Lower leg skin (tissue), 3 donors: ENCODE measurements around the gene SH3BP5.

Experiments
- CTCF ChIP-seq, 3 donors: fragments of 450-650 bp; IDR thresholded peaks; one replicate each; pipeline ENCODE4 v1.5.1; 2016; ENCODE audit warnings: antibody characterized with exemption in 3 of 3, mild to moderate bottlenecking in 3 of 3, moderate library complexity in 2 of 3
- POLR2A ChIP-seq, 2 donors: fragments of 450-650 bp; IDR thresholded peaks; one replicate each; pipeline ENCODE4 v1.6.1; 2016 to 2017; ENCODE audit warnings: antibody characterized with exemption in 2 of 2, mild to moderate bottlenecking in 1 of 2, moderate library complexity in 1 of 2

- TF ChIP-seq CTCF (IDR thresholded peaks at IDR 0.05) (no peak), POLR2A (IDR thresholded peaks at IDR 0.05) (no peak)
Observed at GRCh38 chr3:15305359-15305844, 27.0 kb downstream of the SH3BP5 start.
